Measurements from ENCODE around the gene HAND2.

The HAND2 gene

DNA sequence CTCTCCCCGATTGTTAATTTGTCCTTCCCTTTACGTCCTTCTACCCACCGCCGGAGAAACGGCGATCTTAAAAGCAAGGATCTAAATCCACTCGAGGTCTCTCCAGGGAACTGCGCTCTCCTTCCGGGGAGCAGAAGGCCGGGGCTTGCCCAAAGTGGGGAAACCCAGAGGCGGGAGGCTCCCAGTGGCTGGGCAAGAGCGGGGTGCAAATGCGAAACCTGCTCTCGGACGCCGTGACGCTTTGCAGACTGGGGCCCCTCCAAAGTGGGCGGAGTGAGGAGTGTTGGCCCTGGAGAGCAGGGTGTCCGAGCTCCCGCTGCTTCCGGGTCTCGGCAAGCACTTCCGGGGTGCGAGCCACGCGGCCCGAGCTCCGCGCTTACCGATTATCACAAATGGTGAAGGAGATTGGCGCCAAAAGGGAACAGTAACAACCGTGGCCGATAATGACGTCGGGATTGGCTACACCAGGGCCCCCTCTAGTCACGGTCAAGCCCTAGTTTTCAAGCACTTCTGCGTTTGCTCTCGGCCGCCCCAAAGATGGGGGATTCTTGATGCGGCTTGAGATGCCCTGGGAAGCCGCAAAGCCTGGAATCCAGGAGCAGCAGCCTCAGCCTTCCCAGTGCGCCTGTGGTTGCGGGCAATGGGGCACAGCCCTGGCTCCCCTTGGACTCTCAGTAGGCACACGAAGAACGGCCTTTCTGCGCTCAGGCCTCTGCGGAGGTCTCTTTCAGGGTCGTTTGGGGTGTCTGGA is 29.0 kb downstream of the HAND2 start:
- DNase-seq = no peak

DNA sequence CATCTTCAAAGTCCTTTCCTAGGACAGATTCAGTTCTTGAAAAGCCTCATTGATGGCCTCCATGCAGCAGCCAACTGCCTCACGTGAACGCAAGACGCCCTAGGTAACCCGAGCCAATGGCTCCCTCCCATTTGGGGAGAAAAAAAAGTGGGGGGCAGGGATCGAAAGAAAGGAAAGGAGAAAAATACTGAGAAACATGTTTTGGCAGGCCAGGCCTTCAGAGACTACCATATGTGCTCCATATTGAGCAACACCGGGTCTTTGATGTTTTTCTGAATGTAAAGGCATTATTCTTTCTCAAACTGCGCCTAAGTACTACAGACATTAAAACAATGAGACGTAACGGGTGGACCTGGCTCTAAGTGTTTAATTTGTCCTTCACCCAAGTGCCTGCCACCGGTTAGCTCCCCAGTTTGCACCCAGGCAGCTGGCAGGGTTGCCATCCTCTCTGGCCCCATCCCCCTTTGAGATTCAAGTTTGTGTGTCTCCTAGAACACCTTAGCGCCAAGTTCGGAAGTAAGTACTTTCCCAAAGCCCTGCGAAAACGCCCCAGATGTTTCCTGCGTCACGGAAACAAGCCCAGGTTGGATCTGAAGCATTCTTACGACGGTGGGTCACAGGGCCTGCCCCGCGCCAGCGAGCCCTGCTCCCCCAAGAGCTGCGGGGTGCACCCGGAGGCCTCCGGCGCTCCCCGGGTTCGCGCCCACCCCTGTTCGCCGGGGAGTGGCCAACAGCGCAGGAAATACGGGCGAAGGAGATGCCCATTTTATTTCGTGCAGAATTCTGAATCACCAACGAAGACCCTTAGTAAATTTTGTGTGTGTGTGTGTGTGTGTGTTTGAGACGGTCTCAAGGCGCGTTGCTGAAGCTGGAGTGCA is 30.1 kb downstream of the HAND2 start:
- no peak for DNase-seq

DNA sequence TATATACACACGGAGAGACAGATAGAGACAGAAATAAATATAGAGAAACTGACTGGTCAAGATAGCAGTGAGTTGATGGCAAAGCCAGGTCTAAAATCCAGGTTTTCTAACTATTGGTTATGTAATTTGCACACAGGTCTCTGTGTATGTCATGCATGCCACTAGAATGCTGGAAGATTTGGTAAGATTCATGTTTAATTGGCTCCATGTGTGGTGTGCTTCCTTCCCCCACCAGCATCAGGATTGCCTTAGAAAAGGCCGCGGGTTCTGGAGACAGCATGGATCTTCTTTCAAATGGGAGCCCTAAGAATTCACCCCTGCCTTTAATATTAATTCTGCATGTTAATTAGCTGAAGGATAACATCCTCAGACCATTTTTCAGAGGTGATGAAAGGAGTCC is 31.3 kb downstream of the HAND2 start:
- no peak for DNase-seq

DNA sequence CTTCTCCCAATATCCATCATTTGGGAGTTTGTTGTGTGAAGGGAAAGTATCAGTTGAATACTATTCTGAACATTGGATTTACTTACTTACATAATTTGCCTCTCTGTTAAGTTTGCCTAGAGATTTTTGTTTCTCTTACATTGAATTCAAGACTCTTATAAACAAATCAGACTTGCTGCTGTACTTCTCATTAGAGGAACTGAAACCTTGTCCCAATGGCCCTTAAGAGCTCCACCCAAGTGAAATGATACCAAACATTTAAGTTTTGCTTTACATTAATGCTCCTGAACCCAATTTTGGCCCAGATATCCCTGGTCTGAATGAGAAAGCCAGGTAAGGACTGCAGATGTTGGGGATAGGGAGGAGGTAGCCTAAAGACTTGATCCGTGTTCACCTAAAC is 32.0 kb downstream of the HAND2 start:
- DNase-seq = no peak

DNA sequence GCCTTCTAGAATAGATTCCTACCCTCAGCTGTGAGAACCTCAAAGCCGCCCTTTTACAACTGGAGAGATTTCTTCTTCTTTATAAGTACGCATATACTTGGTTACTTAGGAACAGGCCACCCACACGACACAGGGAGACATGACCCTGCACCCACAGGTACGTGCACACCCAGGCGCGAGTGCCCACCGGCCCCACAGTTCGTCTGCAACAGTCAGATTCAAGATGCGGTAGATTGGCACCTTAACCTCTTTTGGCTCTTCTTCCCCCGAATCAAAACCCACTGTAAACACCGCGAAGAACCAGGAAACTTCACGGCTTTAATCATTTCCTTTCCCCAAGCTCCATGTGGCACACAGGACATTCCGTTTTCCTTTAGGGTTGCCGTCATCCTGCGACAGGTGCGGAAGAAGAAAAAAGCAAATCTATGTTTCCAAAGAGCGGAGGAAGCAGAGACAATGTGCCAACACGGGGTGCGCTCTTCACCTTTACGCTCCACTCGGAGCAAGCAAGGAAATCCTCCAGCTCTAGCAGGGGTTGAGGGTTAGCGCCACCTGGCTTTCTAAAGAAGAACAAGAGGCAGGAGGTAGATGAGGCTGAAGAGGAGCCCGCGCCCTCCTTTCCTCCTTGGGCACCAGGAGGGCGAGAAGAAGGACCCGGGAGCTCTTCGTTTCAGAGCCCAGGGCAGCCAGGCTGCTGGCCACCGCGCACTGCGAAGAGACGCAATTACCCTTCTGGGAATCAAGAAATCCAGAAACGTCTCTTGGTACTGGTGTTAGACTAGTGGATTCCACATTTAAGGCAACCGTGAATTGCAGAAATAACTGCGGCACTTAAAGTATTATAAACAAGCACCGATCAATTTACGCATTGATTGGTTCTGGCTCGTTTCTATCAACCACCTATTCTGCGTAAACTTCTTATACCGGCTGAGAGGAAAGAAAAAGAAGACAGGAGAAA is 35.7 kb downstream of the HAND2 start:
- DNase-seq = no peak

DNA sequence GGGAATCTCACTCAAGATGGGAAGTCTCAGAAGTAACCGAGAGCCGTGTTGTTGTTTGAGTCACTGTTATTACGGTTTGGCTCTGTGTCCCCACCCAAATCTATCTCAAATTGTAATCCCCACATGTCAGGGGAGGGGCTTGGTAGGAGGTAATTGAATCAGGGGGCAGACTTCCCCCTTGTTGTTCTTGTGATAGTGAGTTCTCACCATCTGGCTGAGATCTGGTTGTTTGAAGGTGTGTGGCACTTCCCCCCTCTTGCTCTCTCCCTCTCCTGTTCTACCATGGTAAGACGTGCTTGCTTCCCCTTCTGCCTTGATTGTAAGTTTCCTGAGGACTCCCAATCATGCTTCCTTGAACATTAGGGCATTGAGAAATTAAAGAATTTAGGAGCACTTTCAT is 37.0 kb downstream of the HAND2 start:
- DNase-seq = no peak

DNA sequence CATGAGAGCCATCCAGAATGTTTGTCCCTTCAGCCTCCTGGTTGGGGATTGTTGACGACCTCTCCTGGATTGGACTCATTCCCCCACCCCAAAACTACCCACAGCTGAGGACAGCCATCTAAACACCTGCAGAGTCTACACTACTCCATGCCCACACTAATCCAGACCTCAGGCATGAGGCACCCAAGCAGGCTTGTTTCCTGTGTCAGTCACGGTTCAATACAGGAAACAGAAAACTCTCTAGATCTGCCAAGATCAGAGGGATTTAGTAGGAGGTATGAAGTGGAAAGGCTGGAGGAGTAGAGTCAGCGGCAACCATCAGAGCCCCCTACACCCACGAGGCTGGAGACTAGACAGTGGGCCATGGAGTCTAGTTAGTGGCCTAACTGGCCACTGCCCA is 37.7 kb downstream of the HAND2 start:
- no peak for DNase-seq

DNA sequence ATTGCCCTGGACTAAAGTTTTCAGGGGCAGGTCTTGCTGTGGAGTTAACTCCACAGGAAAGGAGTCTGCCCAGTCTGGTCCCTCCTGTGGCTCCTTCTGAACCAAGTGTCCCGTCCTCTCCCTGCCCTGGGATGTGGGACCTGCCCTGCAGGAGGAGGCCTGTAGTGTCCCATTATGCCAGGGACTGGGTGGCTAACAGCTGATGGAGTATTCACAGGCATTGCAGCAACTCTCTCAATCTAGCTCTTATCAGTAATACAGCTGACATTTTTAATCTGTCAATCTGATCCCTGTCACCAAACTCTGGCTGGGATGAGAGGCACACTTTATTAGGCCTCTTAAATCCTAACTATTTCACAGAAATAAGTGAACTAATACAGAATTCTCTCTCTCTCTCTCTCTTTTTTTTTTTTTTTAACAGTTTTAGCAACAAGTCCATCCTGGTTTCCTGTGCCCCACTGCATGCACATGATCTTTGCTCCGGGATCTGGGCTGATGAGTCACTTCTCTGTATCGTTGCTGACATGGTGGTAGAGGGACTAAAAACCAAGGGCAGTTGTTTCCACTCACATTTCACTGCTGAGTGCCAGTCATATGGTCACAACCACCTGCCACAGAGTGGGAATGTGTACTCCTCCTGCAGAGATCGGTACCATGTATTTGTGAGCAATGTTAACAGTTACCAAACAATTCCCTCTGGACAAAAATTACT is 39.1 kb downstream of the HAND2 start:
- no peak for DNase-seq

DNA sequence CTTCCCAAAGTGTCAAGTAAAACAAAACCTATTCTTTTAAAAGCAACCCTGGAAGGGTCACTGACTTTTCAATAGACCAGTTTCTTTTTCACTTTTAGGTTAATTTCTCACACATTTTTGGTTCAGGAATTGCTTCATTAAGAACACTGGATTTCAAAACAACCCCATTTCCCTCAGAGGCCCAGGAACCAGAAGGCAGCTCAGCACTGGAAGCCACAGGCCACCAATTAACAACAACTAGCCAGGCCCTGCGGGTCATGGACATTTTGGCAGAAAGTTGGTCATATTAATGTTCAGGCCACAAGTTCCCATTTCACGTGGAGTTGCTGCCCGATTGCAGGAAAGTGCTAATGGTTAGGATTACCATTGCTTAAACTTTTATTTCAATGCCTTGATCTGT is 39.8 kb downstream of the HAND2 start:
- no peak for DNase-seq

DNA sequence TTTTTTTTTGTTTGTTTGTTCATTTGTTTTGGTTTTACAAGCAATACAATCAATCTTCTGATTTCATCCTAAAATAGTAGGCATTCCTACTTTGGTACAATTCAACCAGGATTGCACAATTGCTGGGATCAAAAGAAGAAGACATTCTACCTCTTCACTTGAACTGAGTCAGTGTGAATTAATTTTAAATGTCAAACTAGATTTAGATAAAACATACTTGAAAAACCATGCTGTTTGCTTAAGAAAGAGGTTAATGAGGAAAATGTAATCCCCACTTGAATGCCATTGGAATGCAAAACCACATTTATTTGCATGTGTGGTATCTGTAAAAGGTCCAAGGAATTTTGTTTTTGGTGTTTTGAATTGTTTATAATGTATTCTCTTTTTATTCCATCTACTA is 40.5 kb downstream of the HAND2 start:
- no peak for DNase-seq

DNA sequence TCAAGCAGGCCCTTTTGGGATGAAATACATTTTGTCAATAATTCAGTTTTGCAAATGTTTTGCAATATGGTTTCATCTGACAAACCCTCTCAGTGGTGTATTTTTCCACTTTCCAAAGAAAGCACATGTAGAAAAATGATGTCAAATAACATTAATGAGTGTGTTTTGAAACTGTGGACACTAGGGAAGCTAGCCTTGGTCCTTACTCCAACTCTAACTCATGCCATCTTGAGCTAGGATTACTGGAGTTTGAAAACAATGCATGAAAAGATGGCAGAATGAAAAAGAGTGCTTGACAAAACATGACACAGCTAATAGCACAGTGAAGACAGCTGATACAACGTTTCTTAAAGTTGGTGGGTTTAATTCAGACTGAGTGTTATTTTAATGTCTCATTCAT is 41.4 kb downstream of the HAND2 start:
- no peak for DNase-seq

DNA sequence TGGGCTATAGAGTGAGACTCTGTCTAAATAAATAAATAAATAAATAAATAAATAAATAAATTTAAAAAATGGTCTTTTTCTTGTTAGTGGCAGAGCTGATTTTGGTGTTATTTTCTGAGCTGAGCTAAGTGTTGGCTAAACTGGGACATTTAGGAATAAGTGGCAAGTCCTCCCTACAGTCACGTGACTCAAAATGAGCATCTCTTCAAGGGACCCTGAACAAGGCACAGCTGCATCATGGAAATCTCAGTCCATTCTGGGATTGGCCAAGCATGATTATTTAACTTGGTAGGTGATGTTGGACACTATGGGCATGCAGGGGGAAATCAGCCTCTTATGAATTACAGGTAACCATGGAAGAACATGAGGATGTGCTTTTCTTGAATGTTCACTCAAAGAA is 42.0 kb downstream of the HAND2 start:
- no peak for DNase-seq

DNA sequence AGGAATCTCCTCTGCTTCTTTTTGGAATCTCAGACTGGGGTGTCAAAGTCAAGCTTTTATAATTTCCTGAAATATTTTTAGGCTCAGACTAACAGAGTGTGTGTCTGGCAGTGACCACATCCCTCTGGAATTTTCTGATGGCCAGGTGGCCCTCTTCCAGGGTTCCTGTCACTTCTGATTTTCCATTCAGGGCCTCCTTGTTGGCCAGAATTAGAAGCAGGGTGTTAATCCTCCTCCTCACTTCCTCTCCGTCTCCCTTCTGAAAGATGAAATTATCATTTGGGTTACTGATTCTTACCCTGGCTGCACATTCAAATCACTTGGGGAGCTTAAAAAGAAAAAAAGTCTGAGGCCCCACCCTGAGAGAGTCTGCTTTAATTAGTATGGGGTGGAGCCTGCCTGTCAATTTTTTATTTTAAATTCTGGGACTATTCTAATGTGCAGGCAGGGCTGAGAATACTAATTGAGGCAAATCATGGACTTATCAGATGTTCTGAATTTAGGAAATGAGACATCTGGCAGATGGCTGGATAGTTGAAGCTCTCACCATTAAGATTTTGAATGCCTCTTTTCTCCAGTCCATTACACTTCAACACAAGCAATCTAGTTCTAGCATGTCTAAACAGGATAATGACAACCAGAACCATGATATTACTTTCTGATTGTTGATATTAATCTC is 43.2 kb downstream of the HAND2 start:
- DNase-seq = no peak

DNA sequence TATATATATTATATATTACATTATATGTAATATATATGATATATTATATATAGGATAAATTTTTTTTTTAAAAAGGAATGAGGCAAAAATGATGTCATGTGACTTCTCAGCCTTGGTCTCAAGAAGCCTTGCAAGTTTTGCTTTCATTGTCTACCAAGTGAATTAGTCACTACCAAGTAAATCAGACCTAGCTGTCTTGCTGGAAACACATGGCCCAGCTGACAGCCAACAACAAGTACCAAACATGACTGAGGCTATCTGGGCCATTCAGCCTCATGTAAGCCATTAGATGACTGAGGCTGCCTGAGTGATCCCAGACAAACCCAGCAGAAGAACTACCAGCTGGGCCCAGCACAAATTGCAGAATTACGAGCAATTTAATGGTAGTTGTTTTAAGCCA is 44.9 kb downstream of the HAND2 start:
- no peak for DNase-seq

DNA sequence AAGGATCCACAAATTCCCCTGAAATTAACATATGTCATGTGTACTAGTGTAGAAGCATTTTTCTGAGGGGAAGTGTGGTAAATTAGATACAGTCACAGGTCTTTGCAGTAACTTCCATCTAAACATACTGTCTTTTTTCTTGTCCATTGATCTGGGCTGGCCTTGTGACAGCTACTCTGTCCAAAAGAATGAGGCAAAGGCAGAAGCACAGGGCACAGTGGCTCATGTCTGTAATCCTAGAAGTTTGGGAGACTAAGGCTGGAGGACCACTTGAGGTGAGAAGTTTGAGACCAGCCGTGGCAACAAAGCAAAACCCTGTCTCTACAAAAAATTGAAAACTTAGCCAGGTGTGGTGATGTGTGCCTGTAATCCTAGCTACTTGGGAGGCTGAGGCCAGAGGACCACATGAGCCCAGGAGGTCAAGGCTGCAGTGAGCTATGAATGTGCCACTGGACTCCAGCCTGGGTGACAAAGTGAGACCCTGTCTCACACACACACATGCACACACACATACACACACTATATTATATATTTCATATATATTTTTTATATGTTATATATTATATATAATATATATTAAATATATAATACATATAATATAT is 47.6 kb downstream of the HAND2 start:
- no peak for DNase-seq

DNA sequence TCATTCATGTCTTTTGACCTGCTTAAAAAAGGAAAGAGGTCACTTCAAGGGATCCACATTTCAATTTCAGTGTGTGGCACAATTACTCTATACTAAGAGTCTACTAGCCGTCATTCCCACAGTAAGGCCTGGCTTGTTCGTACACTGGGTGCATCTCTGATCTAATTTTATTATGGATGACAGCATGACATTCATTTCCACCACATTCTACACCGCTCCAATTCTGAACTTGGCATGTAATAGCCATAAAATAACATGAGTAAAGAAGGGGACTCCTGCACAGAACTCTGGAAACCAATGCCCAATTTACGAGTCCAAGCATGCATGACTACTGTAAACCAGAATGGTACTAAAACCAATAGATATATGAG is 51.1 kb downstream of the HAND2 start:
- no peak for DNase-seq

DNA sequence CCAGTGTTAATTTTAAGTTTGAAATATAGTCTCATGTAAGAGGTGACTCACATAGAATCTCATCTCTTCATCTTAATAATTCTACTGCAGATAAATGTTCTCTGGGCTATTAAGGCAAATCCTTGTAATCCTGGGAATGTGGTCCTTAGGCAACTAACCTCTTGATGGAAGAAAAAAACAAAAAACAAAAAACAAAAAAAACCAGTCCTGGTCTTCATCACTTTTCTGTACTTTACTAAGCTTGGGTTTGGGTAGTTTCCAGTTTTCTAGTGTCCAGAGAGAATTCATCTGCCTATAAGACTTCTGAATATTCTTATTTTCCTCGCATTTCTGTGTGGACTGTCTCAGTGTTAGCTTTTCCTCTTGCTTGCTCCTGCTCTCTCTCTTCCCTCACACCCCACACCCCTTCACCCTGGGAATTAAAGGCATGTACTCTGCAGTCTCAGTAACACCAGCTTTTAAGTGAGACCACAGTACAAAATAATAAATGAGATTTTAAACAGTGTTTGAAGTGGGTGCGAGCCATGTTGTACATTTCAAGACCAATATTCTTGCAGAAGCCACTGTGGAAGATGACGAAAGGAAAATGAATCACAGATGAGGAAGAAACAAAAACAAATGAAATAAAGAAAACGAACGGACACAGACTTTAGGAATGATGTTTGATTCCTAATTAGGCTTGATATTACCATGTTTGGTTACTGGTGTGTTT is 51.7 kb downstream of the HAND2 start:
- no peak for DNase-seq

DNA sequence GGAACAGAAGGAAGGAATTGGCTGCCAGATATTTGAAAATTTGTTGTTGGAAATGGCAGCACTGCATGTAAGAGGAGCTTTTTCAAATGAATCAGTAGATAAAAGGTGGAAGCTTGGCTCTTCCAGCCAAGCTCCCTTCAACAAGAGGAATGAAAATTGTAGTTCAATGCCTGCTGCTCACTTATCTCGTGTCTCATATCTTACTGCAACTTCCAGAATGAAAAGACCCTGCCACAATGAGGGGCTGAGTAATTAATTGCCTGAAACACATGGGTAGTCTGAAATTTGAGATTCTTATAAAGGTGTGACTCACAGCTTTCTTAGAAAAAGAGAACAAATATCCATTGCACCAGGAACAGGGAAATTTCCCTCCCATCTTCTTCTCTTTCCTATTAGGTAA is 53.0 kb downstream of the HAND2 start:
- no peak for DNase-seq
